ENCODE data around the gene RNU2-1.
"Not testable (repeated sequence)": the region's sequence is repeated elsewhere in the genome, so short reads cannot be mapped to it uniquely, and the experiment has no call there.

The RNU2-1 gene

DNA sequence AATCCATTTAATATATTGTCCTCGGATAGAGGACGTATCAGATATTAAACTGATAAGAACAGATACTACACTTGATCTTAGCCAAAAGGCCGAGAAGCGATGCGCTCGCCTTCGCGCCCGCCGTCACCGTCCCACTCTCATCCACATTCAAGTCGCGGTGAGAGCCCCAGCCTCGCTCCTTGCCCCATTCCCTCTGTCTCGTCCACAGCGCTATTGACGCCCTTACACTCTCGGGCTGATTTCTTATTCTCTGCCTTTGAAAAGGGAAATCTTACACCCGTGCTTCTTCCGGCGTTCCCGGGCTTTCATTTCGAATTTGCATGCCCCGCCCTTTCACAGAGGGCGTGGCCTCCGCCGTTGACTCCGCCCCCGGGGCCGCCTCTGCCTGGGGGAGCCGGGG, at the start of gene RNU2-1:
RNU2-1 (minus strand) TSS at position 101 of the 400 bp plus-strand sequence.
- DNase-seq: not testable (repeated sequence)

DNA sequence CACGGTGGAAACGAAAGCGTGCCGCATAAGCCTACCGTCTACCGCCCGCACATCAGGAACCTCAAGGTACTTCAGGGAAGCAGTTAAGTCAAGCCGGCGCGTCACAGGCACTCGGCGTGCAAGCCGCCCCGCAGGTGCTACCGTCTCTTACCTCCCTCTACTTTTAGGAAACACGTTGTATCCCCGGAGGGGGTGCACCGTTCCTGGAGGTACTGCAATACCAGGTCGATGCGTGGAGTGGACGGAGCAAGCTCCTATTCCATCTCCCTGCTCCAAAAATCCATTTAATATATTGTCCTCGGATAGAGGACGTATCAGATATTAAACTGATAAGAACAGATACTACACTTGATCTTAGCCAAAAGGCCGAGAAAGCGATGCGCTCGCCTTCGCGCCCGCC, 39.1 kb upstream of the RNU2-1 start:
- not testable (repeated sequence) for DNase-seq

DNA sequence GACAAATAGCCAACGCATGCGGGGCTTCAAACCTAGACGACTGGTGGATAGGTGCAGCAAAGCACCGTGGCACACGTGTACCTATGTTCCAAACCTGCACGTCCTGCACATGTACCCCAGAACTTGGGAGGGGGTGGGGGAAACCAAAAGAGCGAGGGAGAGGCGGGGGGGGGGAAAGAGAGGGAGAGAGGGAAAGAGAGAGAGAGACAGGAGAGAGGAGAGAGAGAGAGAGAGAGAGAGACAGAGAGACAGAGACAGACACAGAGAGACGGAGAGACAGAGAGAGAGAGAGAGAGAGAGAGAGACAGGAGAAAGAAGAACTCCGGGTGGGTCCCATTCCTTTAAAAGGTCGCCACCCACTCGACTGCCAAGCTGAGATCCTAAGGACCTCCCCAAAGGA, 38.7 kb upstream of the RNU2-1 start:
- not testable (repeated sequence) for DNase-seq

DNA sequence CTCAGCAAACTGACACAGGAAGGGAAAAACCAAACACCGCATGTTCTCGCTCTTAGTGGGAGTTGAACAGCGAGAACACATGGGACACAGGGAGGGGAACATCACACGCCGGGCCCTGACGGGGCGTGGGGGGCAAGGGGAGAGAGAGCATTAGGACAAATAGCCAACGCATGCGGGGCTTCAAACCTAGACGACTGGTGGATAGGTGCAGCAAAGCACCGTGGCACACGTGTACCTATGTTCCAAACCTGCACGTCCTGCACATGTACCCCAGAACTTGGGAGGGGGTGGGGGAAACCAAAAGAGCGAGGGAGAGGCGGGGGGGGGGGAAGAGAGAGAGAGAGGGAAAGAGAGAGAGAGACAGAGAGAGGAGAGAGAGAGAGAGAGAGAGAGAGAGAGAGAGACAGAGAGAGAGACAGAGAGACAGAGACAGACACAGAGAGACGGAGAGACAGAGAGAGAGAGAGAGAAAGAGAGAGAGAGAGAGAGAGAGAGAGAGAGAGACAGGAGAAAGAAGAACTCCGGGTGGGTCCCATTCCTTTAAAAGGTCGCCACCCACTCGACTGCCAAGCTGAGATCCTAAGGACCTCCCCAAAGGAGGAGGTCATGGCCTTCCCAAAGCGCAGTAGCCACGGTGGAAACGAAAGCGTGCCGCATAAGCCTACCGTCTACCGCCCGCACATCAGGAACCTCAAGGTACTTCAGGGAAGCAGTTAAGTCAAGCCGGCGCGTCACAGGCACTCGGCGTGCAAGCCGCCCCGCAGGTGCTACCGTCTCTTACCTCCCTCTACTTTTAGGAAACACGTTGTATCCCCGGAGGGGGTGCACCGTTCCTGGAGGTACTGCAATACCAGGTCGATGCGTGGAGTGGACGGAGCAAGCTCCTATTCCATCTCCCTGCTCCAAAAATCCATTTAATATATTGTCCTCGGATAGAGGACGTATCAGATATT, 37.1 kb upstream of the RNU2-1 start:
- not testable (repeated sequence) for DNase-seq

DNA sequence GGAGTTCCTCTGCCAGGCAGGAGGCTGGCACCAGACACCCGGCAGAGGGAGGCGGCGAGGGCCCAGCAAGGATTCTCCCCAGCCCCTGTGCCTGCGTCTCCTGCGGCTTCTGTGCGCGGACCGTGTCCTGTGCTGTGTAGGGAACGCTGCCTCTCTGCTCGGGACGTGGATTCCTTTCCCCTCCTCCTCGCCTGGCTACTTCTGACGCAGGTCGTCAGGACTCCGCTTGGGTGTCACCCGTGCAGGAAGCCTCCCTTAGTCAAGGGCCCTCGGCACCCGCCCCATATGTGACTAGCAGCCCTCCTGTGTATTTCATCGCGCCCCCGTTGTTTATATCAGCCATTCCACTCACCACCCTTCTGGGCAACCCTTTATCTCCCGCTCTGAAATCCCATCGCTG, 12.7 kb upstream of the RNU2-1 start:
- DNase-seq: not testable (repeated sequence)

DNA sequence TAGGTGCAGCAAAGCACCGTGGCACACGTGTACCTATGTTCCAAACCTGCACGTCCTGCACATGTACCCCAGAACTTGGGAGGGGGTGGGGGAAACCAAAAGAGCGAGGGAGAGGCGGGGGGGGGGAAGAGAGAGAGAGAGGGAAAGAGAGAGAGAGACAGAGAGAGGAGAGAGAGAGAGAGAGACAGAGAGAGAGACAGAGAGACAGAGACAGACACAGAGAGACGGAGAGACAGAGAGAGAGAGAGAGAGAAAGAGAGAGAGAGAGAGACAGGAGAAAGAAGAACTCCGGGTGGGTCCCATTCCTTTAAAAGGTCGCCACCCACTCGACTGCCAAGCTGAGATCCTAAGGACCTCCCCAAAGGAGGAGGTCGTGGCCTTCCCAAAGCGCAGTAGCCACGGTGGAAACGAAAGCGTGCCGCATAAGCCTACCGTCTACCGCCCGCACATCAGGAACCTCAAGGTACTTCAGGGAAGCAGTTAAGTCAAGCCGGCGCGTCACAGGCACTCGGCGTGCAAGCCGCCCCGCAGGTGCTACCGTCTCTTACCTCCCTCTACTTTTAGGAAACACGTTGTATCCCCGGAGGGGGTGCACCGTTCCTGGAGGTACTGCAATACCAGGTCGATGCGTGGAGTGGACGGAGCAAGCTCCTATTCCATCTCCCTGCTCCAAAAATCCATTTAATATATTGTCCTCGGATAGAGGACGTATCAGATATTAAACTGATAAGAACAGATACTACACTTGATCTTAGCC, 7.0 kb upstream of the RNU2-1 start:
- DNase-seq: not testable (repeated sequence)

DNA sequence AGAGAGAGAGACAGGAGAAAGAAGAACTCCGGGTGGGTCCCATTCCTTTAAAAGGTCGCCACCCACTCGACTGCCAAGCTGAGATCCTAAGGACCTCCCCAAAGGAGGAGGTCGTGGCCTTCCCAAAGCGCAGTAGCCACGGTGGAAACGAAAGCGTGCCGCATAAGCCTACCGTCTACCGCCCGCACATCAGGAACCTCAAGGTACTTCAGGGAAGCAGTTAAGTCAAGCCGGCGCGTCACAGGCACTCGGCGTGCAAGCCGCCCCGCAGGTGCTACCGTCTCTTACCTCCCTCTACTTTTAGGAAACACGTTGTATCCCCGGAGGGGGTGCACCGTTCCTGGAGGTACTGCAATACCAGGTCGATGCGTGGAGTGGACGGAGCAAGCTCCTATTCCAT, 5.8 kb upstream of the RNU2-1 start:
- not testable (repeated sequence) for DNase-seq

DNA sequence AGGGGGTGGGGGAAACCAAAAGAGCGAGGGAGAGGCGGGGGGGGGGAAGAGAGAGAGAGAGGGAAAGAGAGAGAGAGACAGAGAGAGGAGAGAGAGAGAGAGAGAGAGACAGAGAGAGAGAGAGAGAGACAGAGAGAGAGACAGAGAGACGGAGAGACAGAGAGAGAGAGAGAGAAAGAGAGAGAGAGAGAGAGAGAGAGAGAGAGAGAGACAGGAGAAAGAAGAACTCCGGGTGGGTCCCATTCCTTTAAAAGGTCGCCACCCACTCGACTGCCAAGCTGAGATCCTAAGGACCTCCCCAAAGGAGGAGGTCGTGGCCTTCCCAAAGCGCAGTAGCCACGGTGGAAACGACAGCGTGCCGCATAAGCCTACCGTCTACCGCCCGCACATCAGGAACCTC, 514 bp downstream of the RNU2-1 start:
- DNase-seq: not testable (repeated sequence)

DNA sequence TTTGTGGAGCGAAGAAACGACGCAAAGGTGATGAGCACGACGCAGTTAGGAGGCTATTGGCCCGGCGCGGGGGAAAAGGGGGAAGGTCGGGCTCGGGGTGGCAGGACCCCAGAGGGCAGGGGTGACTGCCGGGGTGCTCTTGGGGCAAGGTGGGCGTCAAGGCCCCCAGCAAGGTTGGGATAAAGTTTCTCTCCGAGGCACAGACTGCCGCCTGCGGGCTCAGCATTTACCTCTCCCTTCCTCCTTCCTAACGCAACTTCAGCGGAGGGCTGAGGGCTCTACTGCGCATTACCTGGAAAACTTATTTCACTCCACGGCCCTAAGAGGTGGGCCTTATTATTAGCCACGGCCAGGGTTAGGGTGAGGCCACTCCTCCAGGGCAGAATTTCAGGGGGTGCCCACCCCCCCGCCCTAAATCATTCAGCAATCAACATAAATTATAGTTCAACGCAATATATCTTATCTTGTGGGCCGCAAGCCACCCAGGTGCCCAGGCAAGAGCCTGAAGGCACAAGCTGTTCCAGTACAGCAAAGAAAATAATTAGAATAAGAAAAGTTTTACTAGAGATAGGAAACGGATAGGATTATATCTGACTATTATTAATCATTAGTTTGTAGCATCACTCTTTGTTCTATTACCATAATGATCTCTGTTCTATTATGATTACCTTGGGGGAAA, 1.6 kb downstream of the RNU2-1 start:
- DNase-seq: not testable (repeated sequence)

DNA sequence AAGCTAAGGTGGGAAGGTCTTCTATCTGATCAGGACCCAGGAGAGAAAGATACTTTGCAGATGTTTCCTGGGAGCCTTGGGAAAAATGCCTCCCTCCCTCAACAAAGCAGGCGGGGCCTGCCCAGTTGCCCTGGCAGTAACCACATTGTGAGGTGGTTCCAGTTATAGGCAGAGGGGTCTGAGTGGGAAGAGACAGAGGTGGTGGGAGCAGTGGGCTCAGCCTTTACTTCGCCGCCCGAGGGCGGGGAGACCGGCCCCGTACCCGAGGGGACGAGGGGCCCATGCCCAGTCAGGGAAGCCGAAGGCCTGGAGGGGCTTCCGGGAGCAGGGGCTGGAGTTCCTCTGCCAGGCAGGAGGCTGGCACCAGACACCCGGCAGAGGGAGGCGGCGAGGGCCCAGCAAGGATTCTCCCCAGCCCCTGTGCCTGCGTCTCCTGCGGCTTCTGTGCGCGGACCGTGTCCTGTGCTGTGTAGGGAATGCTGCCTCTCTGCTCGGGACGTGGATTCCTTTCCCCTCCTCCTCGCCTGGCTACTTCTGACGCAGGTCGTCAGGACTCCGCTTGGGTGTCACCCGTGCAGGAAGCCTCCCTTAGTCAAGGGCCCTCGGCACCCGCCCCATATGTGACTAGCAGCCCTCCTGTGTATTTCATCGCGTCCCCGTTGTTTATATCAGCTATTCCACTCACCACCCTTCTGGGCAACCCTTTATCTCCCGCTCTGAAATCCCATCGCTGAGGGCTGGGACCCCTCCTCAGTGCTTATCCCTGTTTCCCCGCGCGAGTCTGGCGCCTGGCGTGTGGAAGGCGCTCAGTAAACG, 2.4 kb downstream of the RNU2-1 start:
- not testable (repeated sequence) for DNase-seq

DNA sequence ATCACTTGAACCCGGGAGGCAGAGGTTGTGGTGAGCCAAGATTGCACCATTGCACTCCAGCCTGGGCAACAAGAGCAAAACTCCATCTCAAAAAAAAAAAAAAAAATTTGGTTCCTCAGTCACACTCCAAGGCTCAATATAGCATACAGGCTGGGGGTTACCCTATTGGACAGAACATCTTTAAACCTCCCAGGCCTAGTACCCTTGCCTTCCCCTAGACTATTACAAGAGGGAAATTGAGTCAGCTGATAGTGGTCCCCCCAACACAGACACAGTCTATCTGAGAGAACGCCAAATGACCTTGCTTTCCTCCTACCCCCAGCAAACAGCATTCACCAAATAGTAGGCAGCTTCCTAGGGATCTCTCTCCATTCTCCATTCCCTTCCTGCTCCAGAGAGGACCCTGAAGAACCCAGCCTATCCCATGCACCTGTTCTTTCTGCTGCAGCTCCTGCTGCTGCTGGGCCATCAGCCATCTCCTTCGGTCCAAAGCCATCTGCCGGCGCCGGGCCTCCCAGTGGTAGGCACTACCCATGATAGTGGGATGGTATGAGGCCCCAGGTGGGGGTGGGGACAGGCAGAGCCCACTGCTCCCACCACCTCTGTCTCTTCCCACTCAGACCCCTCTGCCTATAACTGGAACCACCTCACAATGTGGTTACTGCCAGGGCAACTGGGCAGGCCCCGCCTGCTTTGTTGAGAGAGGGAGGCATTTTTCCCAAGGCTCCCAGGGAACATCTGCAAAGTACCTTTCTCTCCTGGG, 5.6 kb downstream of the RNU2-1 start, which contains the start of gene CCDC200:
CCDC200 (minus strand) TSS at position 604 of the 763 bp plus-strand sequence; CDS start at position 535, 69 bp downstream.
- not testable (repeated sequence) for DNase-seq

DNA sequence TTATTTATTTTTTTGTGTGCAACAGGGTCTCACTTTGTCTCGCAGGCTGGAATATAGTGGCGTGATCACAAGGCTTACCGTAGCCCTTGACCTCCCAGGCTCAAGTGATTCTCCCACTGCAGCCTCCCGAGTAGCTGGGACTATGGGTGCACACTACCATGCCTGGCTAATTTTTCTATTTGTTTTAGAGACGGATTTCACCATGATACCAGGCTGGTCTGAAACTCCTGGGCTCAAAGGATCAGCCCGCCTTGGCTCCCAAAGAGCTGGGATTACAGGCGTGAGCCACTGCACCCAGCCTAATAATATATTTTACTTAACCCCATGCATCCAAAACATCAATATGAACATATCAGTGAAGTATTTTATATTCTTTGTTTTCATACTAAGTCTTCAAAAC, 7.4 kb downstream of the RNU2-1 start:
- DNase-seq: no peak

DNA sequence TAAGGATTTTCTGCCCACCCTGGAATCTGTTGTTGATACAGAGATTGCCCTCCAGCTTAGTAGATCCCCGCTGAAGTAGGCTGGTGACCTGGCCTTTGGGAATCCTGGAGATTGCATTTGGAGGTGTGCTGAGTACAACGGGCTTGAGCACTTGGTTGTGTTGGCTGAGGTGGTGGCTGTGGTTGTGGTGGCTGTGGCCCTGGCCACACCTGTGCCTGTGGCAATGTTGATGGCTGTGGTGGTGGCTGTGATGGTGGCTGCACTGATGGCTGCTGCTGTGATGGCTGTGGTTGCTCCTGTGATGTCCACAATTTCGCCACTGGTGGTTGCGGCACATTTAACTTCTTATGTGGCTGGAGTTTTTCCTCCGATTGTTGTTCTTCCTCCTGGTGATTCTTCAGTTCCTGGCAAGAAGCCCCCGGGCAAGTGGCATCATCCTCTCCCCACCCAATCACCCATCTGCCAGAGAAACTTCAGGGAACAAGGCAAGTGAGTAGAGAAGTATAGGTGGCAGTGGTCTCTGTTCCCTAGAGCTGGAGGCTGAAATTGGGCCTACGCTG, 9.6 kb downstream of the RNU2-1 start:
- DNase-seq: no peak

DNA sequence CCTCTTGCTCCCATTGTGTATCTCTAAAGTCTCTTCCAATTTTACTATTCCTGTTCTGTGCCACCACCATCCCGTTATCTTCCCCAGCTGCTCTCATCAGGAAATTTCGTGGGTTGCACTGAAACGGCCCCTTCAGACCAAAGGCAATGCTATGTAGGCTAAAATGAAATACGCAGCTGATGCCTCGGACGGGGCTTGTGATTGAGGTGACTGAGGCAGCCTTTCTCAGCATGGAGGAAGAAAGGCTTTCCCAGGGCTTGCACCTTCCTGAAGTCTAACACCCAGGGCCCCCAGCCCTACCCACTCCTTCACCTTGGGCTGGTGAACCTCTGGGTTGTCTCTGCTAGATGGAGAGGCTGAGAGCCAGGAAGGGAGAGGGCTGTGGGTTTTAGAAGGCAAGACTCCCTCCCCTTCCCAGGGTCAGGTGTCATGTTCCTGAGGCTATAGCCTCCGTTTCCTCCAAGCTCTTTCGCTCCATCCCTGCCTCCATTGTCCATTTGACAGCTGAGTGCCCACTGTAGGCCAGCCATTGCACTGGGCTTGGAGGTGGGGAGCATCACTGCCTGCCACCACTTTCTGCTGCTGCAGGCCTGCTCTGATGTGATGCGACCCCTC, 13.2 kb downstream of the RNU2-1 start:
- no peak for DNase-seq

DNA sequence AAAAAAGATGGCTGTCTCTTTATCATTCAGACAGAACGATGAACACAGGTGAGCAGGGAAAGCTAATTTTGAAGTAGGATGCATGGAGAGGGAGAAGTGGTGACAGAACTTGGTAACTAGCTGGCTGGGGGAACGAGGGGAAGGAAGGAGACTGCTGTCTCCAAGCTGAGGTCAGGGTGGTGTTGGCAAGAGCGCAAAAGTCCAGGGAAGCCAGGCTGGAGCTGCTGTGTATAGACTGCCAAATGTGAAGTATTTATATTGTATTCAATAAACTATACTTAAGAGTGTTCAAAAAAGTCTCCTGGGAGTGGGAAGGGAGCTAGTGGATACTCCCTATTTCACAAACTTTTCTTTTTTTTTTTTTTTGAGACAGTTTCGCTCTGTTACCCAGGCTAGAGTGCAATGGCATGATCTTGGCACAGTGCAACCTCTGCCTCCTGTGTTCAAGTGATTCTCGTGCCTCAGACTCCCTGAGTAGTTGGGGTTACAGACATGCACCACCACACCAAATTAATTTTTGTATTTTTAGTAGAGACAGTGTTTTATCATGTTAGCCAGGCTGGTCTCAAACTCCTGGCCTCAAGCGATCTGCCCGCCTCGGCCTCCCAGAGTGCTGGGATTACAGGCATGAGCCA, 13.9 kb downstream of the RNU2-1 start:
- DNase-seq: no peak

DNA sequence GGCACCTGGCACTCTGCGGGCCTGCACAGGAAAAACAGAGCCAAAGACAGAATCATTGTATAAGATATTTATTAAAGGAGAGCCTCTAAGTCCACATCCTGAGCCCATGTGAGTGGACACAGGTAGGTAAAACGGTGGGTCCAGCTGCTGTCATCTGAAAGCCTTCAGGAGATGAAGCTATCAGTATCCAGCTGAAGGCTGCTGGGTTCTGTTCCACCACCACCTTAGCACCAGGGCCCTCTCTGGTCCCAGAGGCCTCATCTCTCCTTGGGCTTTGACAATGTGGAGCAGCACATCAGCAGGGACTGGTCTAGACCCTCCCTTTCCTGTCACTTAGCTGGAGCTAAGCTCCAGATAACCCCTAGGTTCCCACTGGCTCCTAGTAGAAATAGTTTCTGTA, 14.8 kb downstream of the RNU2-1 start:
- DNase-seq: no peak

DNA sequence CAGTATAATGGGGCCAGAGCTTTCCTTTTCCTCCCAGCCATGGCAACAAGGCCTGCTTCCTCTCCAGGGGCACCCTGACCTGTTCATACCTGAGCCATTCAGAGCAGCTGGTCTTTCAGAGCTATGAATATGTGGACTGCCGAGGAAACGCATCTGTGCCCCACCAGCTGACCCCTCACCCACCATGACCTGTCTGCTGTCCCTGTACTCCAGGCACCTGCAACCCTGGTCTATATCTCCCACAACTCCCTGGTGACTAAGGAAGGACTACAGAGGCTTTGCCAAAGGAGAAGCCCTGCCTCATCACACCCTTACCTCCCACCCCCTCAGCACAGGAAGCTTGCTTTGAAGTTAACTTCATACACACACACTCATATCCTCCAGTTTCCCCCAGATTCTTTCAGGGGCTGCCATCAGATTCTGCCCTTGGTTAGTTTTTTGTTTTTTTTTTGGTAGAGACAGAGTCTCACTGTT, 16.1 kb downstream of the RNU2-1 start:
- no peak for DNase-seq
